Fibroblast of upper back skin (primary cell): ENCODE measurements around the gene ANKFN1.
"Not testable (repeated sequence)": the region's sequence is repeated elsewhere in the genome, so short reads cannot be mapped to it uniquely, and the experiment has no call there.

Experiments used
- DNase-seq: peaks from one replicate; pipeline ENCODE4 v3.0.0-alpha.2; 2013

Gene ANKFN1

DNA sequence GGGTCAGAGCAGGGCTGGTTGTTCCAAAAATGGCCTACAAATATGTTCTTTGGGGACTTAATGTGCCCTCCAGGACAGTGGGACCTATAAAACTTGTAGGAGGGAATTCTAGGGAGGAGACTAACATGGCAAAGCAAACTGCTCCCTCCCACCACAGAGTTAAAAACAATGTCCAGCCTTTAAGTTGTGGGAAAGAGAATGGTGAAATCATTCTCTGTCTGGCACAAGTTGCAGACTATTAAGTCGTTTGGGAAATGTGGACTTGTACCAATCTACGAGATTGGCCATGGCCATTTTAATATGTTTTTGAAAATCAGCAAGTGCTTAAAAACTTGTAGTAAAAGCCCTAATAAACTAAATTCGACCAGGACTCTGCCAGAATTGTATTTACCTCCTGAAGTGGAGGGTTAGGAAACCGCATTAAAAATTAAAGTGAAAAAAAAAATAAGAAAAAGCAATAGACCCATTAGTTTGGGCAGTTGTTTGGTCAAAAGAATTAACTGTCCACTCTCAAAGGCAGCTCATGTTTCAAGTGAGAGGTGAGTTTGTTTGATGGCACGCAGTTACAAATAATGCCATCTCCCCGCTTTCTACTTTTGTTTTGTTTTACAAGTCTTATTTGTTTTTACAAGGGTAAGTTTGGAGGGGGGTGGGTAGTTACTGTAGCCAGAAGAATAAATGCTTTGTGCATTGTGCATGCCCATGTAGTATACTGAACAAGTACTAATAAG is 32.4 kb downstream of the ANKFN1 start:
- DNase-seq: peak; percentile 57

GRCh38 chr17:56186222-56186786 is 33.0 kb downstream of the ANKFN1 start:
- DNase-seq: peak; percentile 95

DNA sequence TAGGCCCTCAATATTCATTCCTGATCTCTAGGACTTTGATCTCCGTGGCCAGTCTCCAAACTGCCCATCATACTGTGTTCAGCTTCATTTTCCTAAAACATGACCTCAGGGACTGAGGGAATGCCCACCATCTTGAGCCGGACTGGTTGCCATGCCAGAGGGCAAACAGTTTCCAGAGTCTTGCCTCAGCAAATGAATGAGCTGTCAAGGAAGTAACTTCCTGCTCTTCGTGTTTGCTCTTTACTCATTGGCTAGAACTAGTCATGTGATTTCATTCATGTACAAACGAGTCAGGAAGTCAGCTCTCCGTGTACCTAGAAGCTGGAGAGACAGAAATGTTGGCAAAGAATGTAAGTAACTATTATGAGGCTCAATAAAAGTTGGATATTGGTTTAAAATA is 50.2 kb downstream of the ANKFN1 start:
- no peak for DNase-seq

DNA sequence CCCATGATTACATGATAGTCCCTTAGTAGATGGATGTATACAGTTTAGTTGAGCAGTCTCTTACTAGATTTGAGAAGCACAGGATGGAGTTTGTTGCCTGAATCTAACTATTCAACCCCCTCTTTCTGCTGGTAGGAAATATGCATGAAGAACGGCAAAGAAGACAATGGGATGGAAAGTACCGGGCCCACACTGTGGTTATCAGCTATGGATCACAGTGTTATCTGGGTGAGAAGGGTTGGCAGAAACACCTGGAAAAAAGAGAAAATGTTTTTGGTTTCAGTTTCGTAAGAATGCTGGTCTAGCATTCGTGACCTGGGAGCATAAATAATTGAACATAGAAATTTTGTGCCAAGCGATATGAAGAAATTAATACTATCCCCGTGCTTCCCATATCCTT is 53.1 kb downstream of the ANKFN1 start:
- DNase-seq: no peak

- no peak for DNase-seq
These were observed 59.8 kb downstream of the ANKFN1 start for GRCh38 chr17:56213031-56213430.

GRCh38 chr17:56217921-56218320 is 64.6 kb downstream of the ANKFN1 start:
- no peak for DNase-seq

- DNase-seq: peak; percentile 13
These were observed 69.0 kb downstream of the ANKFN1 start for GRCh38 chr17:56222255-56222654.

- DNase-seq: peak; percentile 82
These were observed 77.4 kb downstream of the ANKFN1 start for GRCh38 chr17:56230660-56231059.

GRCh38 chr17:56231252-56231651 is 78.0 kb downstream of the ANKFN1 start:
- no peak for DNase-seq

DNA sequence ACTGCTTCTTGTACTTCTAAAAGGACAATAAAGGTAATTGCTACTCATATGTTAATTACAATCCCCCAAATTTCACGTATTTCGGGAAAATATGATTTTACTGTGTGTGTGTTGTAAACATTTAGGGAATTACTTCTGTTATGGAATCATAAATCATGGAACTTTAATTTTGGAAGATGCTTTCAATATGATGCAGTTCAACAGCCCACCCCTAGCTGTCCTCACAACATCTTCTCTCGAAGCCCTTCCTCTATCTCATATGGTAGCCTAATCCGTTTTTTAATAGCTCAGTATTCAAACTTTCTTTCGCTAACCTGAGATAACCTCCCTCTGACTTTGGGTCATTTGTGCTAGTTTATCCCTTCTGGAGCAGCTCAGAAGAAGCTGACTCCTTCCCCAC is 78.4 kb downstream of the ANKFN1 start:
- no peak for DNase-seq

DNA sequence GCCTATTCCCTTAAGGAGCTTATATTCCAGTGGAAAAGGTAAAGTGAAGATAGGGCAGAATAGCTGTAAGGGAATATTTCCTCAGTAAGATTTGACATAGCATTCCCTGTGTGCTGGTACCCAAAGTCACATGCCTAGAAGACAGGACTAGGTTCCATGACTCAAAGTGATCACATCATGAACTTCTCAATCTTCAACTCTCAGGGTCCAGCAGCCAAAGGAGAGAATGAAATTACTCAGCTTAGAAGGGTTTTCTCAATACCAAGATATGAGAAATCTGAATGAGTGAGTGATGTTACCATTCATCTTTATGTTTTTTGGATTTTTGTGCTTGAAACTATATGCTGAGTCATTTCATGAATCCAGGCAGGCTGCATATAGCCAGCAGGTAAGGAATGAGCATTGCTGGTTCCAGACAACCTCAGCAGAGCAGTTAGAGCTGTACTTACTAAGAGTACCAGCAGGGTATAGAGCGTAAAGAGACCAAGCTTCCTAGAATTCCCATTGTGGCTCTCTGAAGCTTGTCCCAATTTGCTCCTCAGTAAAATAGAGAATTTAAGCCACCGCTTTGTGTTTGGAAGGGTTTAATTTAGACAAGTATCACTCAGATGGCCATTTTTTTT is 91.1 kb downstream of the ANKFN1 start:
- DNase-seq: no peak

DNA sequence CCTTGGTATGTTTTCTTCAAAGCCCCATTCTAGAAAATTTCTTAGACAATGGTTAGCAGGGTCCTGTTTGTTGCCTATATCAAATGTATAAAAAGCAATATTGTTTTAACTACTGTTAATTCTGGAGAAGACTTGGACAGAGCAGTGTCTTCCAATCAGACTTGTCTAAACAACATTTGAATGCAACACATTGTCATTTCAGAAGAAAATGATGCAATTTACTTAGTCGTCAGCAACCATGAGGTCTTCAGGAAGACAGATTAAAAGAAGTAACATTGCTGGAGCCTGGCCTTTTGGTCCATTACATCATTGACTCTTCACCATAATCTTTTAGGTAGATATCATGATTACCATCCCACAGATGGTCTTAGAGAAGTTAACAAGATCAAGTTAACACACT is 94.5 kb downstream of the ANKFN1 start:
- no peak for DNase-seq

DNA sequence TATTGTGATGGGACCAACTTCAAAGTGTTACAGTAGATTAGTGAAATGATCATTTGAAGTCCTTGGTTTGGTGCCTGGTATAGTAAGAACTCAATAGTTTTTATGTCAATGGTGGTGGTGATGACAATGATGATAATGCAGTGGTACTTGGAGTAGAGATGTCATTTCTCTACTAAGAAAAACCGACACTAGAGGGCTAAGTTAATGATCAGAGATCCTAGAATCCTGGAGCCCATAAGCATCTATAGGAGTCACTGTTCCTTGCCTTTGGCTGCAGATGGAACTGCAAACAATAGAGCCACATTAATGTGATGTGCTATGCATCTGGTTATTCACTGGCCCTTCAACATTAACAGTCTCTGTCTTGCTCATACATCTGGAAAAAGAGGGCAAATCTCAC is 103.8 kb downstream of the ANKFN1 start:
- DNase-seq: no peak

DNA sequence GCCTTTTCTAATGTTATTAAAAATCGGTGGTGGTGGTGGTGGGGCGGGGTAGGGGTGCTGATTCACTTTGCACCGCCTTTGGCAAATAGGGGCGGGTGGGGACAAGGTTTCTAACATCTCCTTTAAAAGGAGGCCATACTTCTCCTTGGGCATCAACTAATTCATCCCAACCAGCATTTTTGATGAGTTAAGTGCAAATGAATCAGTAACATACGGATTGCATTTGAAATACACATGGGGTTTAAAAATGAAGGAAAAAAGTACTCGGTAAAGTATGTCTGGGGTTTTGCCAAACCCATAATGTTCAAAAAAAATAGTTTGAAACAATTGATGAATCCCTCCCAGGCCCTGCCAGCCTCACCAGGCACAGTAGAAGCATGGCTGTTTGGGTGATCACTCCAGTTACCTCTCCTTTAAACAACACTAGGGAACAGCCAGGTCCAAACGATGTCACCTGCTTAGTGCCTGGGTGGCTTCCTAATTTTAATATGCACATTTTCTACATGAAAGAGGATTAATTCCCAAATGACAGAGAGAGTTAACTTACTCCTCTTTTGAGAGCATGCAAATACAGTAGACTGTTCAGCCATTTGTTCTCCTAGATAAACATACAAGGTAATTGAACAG is 107.2 kb downstream of the ANKFN1 start:
- peak; percentile 85 for DNase-seq

GRCh38 chr17:56262803-56263202 is 109.5 kb downstream of the ANKFN1 start:
- DNase-seq: no peak

DNA sequence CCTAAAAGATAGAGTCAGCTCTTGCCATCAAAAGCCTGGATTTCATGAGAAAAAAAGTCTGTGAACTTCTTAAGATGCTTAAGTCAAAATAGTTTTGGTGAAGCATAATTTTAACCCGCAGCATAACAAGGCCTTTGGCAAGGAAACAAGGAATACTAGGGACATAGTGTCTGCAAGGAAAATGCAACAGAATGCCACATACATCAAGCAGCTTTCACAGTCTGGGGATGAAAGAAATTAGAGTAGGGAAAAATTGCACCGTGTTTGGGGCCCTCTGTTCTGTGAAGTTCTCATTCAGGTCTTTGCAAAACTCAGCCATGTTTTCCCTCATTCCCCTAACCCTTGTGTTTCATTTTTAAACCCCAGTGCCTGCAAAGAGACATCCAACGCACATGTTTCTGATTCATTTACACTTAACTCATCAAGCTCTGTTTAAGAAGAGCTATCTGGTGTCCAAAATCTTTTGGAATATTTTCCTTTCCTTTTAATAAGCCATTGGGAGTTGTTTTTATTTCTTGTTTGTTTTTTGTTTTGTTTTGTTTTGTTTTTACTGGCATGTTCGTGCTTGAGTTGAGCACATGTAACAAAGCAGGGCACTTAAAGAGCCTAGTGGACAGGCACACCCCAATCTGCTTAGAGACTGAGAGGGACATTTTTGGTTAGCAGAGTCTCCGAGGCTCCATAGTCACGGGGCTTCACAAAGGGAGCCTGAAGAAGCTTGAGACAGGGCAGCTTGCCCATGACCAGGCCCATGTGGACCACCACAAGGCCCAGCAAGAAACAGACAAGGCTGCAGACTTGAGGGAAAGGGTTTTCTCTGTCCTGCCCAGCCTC is 116.5 kb downstream of the ANKFN1 start:
- DNase-seq: peak; percentile 69

DNA sequence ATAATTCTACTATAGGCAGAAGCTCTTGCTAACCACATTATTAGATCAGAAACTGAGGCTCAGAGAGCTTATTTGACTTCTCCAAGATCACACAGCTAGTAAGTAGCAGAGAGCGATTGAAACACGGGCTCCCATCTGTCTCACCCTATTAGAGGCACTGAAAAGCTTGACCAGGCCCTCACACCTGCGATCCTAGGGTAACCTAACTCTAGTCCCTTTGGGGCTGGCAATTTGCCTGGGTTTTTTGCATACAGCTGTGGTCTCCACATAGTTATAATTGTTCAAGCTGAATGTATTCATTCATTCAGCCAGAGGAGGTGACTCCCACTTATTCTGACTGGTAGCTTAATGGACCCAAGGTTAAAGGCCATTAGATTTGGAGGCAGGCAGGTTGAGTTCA is 121.2 kb downstream of the ANKFN1 start:
- DNase-seq: no peak

- no peak for DNase-seq
These were observed 131.2 kb downstream of the ANKFN1 start for GRCh38 chr17:56284482-56284881.

DNA sequence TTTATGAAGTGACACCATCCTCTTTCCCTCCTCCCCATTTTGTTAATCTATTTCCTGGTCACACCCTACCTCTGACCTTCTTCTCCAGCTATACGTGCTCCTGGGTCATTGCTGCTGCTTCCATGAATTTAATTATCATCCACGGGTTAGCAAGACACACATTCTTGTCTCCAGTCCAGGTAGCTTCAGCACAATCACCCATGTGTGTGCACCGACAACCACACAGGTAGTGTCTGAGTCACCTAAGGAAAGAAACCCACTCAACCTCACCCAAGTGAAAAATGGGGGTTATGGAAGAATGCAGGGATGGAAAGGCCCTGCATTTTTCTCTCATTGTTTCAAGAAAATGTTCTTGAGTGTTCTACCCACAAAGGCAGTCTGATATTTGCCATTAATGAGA is 135.5 kb downstream of the ANKFN1 start:
- not testable (repeated sequence) for DNase-seq

- DNase-seq: no peak
These were observed 136.0 kb downstream of the ANKFN1 start for GRCh38 chr17:56289321-56289720.

- no peak for DNase-seq
These were observed 137.0 kb downstream of the ANKFN1 start for GRCh38 chr17:56290101-56290801.

GRCh38 chr17:56290802-56291118 is 137.5 kb downstream of the ANKFN1 start:
- no peak for DNase-seq
